SK-N-SH treated with all-trans-retinoic acid at 6 μM for 48 hours (cell line): Measurements from ENCODE around the gene CYP27B1.

Experiments used
- ATAC-seq: fragments of 200-7000 bp; cut with Tn5 transposase; 3 replicates; pipeline ENCODE4 v1.9.1; 2020; ENCODE audit warnings: mild to moderate bottlenecking, moderate library complexity
- ARNTL ChIP-seq: fragments of 450-650 bp; formaldehyde crosslinking; IDR thresholded peaks from 2 replicates; pipeline ENCODE4 v1.5.0; 2020; ENCODE audit warnings: low read depth, mild to moderate bottlenecking, moderate library complexity, borderline replicate concordance
- ESRRG ChIP-seq: fragments of 250-450 bp; sonication (Bioruptor Pico); IDR thresholded peaks from 2 replicates; pipeline ENCODE4 v1.6.1; 2021; ENCODE audit warnings: mild to moderate bottlenecking
- GLIS3 ChIP-seq: fragments of 250-450 bp; sonication (Bioruptor Pico); IDR thresholded peaks from 2 replicates; pipeline ENCODE4 v1.5.0; 2020; ENCODE audit warnings: mild to moderate bottlenecking, moderate library complexity
- PPARA ChIP-seq: fragments of 250-450 bp; sonication (Bioruptor Pico); IDR thresholded peaks from 2 replicates; pipeline ENCODE4 v1.5.0; 2020; ENCODE audit warnings: mild to moderate bottlenecking, borderline replicate concordance
- RARB ChIP-seq: fragments of 250-450 bp; sonication (Bioruptor Pico); IDR thresholded peaks from 2 replicates; pipeline ENCODE4 v1.8.0; 2021; ENCODE audit warnings: mild to moderate bottlenecking, moderate library complexity
- SNAI2 ChIP-seq: fragments of 250-450 bp; sonication (Bioruptor Pico); IDR thresholded peaks from 2 replicates; pipeline ENCODE4 v1.5.0; 2020; ENCODE audit warnings: mild to moderate bottlenecking, moderate library complexity
- TCF4 ChIP-seq: fragments of 250-450 bp; sonication (Bioruptor Pico); IDR thresholded peaks from 2 replicates; pipeline ENCODE4 v1.8.0; 2021; ENCODE audit warnings: mild to moderate bottlenecking, moderate library complexity, borderline replicate concordance
- TOX ChIP-seq: fragments of 250-450 bp; sonication (Bioruptor Pico); IDR thresholded peaks from 2 replicates; pipeline ENCODE4 v1.8.0; 2021; ENCODE audit warnings: mild to moderate bottlenecking, moderate library complexity, borderline replicate concordance
- ZC3H10 ChIP-seq: fragments of 250-450 bp; sonication (Bioruptor Pico); IDR thresholded peaks from 2 replicates; pipeline ENCODE4 v1.5.1; 2021; ENCODE audit warnings: mild to moderate bottlenecking, moderate library complexity
- ZFP30 ChIP-seq: fragments of 450-650 bp; formaldehyde crosslinking; IDR thresholded peaks from 2 replicates; pipeline ENCODE4 v1.5.0; 2022; ENCODE audit warnings: mild to moderate bottlenecking, moderate library complexity
- ZNF565 ChIP-seq: fragments of 450-650 bp; formaldehyde crosslinking; conservative IDR thresholded peaks from 2 replicates; pipeline ENCODE4 v1.5.0; 2020; ENCODE audit warnings: low read depth, mild to moderate bottlenecking, moderate library complexity
- ZNF70 ChIP-seq: fragments of 450-650 bp; formaldehyde crosslinking; IDR thresholded peaks from 2 replicates; pipeline ENCODE4 v1.5.0; 2020; ENCODE audit warnings: mild to moderate bottlenecking, moderate library complexity
- TF ChIP-seq, protein P1 (sequence below): fragments of 250-450 bp; sonication (Bioruptor Pico); IDR thresholded peaks from 2 replicates; pipeline ENCODE4 v1.5.1; 2021; ENCODE audit warnings: mild to moderate bottlenecking, moderate library complexity
- TF ChIP-seq, protein P2 (sequence below): fragments of 250-450 bp; sonication (Bioruptor Pico); IDR thresholded peaks from 2 replicates; pipeline ENCODE4 v1.8.0; 2021; ENCODE audit warnings: low read depth, mild to moderate bottlenecking, moderate library complexity, borderline replicate concordance
- TF ChIP-seq, protein P3 (sequence below): fragments of 250-450 bp; sonication (Bioruptor Pico); IDR thresholded peaks from 2 replicates; pipeline ENCODE4 v1.5.1; 2020; ENCODE audit warnings: low read depth, mild to moderate bottlenecking, moderate library complexity
- TF ChIP-seq, protein P4 (sequence below): fragments of 250-450 bp; sonication (Bioruptor Pico); IDR thresholded peaks from 2 replicates; pipeline ENCODE4 v1.8.0; 2020; ENCODE audit warnings: mild to moderate bottlenecking, moderate library complexity, borderline replicate concordance

The CYP27B1 gene, protein sequence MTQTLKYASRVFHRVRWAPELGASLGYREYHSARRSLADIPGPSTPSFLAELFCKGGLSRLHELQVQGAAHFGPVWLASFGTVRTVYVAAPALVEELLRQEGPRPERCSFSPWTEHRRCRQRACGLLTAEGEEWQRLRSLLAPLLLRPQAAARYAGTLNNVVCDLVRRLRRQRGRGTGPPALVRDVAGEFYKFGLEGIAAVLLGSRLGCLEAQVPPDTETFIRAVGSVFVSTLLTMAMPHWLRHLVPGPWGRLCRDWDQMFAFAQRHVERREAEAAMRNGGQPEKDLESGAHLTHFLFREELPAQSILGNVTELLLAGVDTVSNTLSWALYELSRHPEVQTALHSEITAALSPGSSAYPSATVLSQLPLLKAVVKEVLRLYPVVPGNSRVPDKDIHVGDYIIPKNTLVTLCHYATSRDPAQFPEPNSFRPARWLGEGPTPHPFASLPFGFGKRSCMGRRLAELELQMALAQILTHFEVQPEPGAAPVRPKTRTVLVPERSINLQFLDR

DNA sequence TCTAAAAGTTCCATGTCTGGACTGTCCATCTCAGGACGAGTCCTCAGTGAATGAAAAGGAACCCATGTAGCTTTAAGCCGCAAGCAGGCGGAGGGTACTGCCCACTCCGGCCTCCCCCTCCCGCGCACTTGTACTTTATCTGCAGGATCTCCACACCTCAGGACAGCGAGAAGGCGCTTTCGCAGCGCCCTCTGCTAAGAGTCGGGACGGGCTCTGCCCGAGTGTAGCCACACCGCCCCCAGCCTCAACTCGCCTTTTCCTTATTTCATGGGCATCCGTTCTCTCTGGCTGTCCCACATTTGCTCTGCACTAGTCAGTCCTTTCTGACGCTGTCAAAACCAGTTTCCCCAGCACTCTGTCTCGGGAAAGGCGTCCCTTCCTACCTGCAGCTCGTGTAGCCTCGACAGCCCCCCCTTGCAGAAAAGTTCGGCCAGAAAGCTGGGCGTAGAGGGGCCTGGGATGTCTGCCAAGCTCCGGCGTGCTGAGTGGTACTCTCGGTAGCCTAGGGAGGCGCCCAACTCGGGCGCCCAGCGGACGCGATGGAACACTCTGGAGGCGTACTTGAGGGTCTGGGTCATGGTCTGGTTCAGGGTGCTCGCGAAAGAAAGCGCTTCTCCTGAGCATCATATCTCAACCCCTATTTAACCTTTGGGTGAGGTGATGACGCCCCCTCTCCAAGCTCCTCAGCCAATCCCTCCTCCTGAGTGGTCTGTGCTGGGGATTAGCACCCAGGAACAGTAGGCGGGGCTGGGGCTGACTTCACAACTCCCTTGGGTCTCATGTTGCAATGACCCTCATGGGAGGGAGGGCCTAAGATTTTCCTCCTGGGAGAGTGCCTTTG is at the start of gene CYP27B1:
CYP27B1 (minus strand) TSS at position 615 of the 841 bp plus-strand sequence; CDS start at position 578, 37 bp downstream.
- peak; percentile 22 for ATAC-seq

DNA sequence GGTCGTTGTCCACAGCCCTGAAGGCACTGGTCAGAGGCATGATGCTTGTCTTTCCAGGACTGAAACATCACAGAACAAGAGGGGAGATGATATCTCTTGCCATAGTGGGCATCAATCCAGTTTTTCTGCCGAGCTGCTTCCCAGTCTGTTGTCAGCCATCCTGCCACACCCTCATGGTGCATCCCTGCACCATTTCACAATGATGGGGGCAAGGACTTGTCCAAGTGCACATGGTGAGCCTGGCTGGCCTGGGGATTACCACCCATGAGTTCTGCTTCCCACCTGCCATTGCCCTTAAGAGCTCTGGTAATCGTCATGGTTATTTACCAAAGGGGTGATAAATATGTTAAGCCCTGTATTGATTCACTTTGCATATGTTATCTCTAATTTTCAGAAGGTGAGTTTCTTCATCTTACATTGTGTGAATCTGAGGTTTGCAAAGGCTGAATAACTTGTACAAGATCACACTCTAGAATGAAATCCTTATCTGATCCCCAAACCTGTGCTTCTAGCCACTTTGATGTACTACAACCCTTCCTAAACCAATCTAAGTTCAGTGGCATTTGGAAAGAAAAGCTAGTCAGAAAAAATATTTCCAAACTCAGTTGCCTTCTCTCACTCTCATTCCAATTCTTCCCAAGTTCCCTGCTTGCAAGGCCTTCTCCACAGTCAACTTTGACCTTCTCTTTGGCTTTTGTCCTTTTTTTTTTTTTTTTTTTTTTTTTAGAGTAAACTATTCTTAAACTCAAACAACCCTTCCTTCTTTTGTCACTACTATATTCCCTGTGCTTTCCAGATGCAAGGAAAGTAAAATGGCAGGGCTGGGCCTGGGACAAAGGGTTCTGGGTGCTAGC is 49.4 kb upstream of the CYP27B1 start:
- ATAC-seq = peak; percentile 5; the same call in 2 of the 3 replicates
- TF ChIP-seq ZC3H10 = no peak
- TF ChIP-seq GLIS3 (CRISPR knock-in tag) = no peak
- TF ChIP-seq, protein P1, sequence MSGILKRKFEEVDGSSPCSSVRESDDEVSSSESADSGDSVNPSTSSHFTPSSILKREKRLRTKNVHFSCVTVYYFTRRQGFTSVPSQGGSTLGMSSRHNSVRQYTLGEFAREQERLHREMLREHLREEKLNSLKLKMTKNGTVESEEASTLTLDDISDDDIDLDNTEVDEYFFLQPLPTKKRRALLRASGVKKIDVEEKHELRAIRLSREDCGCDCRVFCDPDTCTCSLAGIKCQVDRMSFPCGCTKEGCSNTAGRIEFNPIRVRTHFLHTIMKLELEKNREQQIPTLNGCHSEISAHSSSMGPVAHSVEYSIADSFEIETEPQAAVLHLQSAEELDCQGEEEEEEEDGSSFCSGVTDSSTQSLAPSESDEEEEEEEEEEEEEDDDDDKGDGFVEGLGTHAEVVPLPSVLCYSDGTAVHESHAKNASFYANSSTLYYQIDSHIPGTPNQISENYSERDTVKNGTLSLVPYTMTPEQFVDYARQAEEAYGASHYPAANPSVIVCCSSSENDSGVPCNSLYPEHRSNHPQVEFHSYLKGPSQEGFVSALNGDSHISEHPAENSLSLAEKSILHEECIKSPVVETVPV (CRISPR knock-in tag) = no peak
- no peak for TF ChIP-seq RARB (CRISPR knock-in tag)
- no peak for TF ChIP-seq PPARA (CRISPR knock-in tag)
- no peak for TF ChIP-seq ZNF70 (CRISPR knock-in tag)

More for the DNA sequence above, at the start of gene CYP27B1:
- TF ChIP-seq ARNTL (CRISPR knock-in tag) (no peak), TCF4 (CRISPR knock-in tag) (no peak), TOX (no peak)
- TF ChIP-seq, protein P2, sequence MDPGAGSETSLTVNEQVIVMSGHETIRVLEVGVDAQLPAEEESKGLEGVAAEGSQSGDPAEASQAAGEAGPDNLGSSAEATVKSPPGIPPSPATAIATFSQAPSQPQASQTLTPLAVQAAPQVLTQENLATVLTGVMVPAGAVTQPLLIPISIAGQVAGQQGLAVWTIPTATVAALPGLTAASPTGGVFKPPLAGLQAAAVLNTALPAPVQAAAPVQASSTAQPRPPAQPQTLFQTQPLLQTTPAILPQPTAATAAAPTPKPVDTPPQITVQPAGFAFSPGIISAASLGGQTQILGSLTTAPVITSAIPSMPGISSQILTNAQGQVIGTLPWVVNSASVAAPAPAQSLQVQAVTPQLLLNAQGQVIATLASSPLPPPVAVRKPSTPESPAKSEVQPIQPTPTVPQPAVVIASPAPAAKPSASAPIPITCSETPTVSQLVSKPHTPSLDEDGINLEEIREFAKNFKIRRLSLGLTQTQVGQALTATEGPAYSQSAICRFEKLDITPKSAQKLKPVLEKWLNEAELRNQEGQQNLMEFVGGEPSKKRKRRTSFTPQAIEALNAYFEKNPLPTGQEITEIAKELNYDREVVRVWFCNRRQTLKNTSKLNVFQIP (CRISPR knock-in tag) = no peak

DNA sequence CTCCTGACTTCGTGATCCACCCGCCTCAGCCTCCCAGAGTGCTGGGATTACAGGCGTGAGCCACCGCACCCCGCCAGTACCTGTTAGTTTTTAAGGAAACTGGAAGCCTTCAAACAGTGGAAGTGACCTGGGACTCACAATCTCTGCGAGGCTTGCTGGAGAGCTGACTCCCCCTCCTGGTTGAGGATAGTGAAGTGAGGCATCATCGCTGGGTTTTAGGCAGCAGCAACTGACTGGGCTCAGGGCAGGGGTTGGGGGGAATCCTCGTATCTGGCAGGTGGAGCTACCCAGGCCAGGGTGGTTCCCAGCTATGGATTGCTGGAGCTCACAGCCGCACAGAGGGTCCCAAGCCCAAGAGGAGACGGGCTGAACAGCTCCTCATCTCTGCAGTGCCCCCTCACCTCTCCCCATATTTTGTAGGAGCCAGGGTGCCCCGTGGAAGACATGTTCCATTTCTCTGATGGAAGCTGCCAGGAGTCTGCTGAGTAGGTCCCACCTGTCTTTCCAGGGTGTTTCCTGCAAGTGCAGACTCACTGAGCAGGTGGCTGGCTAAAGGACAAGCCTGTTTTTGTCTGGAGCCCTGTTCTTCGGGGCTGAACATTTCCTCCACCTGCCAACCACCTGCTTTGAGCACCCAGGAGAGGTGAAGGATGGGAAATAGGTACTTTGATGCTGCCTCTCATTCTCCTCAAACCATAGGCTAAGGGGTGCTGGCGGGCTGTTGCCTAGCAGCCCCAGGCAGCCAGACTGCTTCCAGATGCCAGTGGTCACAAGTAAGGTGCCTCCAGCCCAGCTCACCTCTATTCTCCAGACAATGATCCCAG is 48.5 kb upstream of the CYP27B1 start:
- TF ChIP-seq, protein P1 (CRISPR knock-in tag) = no peak
- no peak for TF ChIP-seq ESRRG (CRISPR knock-in tag)
- TF ChIP-seq, protein P3, sequence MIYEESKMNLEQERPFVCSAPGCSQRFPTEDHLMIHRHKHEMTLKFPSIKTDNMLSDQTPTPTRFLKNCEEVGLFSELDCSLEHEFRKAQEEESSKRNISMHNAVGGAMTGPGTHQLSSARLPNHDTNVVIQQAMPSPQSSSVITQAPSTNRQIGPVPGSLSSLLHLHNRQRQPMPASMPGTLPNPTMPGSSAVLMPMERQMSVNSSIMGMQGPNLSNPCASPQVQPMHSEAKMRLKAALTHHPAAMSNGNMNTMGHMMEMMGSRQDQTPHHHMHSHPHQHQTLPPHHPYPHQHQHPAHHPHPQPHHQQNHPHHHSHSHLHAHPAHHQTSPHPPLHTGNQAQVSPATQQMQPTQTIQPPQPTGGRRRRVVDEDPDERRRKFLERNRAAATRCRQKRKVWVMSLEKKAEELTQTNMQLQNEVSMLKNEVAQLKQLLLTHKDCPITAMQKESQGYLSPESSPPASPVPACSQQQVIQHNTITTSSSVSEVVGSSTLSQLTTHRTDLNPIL (CRISPR knock-in tag) = no peak
- no peak for TF ChIP-seq SNAI2 (CRISPR knock-in tag)
- TF ChIP-seq TOX = no peak
- no peak for TF ChIP-seq ZFP30 (CRISPR knock-in tag)
- TF ChIP-seq PPARA (CRISPR knock-in tag) = no peak
- TF ChIP-seq, protein P4, sequence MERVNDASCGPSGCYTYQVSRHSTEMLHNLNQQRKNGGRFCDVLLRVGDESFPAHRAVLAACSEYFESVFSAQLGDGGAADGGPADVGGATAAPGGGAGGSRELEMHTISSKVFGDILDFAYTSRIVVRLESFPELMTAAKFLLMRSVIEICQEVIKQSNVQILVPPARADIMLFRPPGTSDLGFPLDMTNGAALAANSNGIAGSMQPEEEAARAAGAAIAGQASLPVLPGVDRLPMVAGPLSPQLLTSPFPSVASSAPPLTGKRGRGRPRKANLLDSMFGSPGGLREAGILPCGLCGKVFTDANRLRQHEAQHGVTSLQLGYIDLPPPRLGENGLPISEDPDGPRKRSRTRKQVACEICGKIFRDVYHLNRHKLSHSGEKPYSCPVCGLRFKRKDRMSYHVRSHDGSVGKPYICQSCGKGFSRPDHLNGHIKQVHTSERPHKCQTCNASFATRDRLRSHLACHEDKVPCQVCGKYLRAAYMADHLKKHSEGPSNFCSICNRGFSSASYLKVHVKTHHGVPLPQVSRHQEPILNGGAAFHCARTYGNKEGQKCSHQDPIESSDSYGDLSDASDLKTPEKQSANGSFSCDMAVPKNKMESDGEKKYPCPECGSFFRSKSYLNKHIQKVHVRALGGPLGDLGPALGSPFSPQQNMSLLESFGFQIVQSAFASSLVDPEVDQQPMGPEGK (CRISPR knock-in tag) = no peak
- no peak for TF ChIP-seq ZNF565 (CRISPR knock-in tag)
- peak; percentile 14 for ATAC-seq
